GM06990 (cell line): ENCODE results near the gene SYNGR1.

ENCODE experiments used
- DNase-seq: peaks from one replicate; pipeline ENCODE4 v3.0.0-alpha.2; 2011; ENCODE audit not compliant: insufficient read length; ENCODE audit errors: extremely low read depth
- H3K27me3 ChIP-seq: replicated peaks from 2 replicates; pipeline ENCODE4 v1.6.0; 2011; ENCODE audit warnings: low read length; ENCODE audit not compliant: control insufficient read depth, insufficient read depth
- H3K36me3 ChIP-seq: 2 replicates; pipeline ENCODE4 v1.5.1; 2011; ENCODE audit warnings: low read length; ENCODE audit not compliant: control insufficient read depth, insufficient read depth
- H3K4me3 ChIP-seq: replicated peaks from 2 replicates; pipeline ENCODE4 v1.5.1; 2011; ENCODE audit warnings: low read depth, mild to moderate bottlenecking, control low read depth, low read length
- CTCF ChIP-seq: IDR thresholded peaks from 2 replicates; pipeline ENCODE4 v1.5.1; 2011; ENCODE audit warnings: low read length, control low read depth, mild to moderate bottlenecking, inconsistent platforms; ENCODE audit not compliant: insufficient read depth, poor library complexity, severe bottlenecking

SYNGR1 gene

GRCh38 chr22:39416319-39416718 lies 66.5 kb downstream of the SYNGR1 start:
- no peak for TF ChIP-seq CTCF
- DNase-seq: no peak
- no peak overlapping the region for H3K4me3 ChIP-seq
- H3K36me3 ChIP-seq: peaks cover 30% of the 10 kb centered on the region
- no peaks in the 10 kb centered on the region for H3K27me3 ChIP-seq

GRCh38 chr22:39417641-39418040 lies 67.8 kb downstream of the SYNGR1 start:
- H3K27me3 ChIP-seq: no peaks in the 10 kb centered on the region
- no peak overlapping the region for H3K4me3 ChIP-seq
- TF ChIP-seq CTCF: no peak
- DNase-seq: no peak
- peaks cover 36% of the 10 kb centered on the region for H3K36me3 ChIP-seq

GRCh38 chr22:39418696-39419095 lies 68.9 kb downstream of the SYNGR1 start:
- Histone ChIP-seq H3K4me3 (no peak overlapping the region), H3K36me3 (peaks cover 36% of the 10 kb centered on the region), H3K27me3 (no peaks in the 10 kb centered on the region)
- DNase-seq: no peak
- no peak for TF ChIP-seq CTCF

- Histone ChIP-seq H3K4me3 (no peak overlapping the region), H3K27me3 (no peaks in the 10 kb centered on the region), H3K36me3 (peaks cover 36% of the 10 kb centered on the region)
- no peak for TF ChIP-seq CTCF
- DNase-seq: no peak
Measured at GRCh38 chr22:39419096-39419495, 69.3 kb downstream of the SYNGR1 start.

- no peak for DNase-seq
- peaks cover 38% of the 10 kb centered on the region for H3K36me3 ChIP-seq
- no peaks in the 10 kb centered on the region for H3K27me3 ChIP-seq
- H3K4me3 ChIP-seq: no peak overlapping the region
- TF ChIP-seq CTCF: no peak
Measured at GRCh38 chr22:39419911-39420310, 70.1 kb downstream of the SYNGR1 start.

GRCh38 chr22:39421691-39422090 lies 71.9 kb downstream of the SYNGR1 start:
- no peak overlapping the region for H3K4me3 ChIP-seq
- no peak for TF ChIP-seq CTCF
- DNase-seq: no peak
- no peaks in the 10 kb centered on the region for H3K27me3 ChIP-seq
- peaks cover 34% of the 10 kb centered on the region for H3K36me3 ChIP-seq
